Rectal smooth muscle tissue (tissue), 1 donor: ENCODE data around the gene RAB22A.
A peak's percentile ranks its signal among the peaks of the same experiment; 100 is the strongest.

Experiments
- H3K27ac ChIP-seq: one replicate; pipeline ENCODE4 v1.7.0; 2013; ENCODE audit warnings: low read depth, low read length, inconsistent platforms
- H3K27me3 ChIP-seq: one replicate; pipeline ENCODE4 v1.7.0; 2013; ENCODE audit warnings: low read length; ENCODE audit not compliant: control insufficient read depth, insufficient read depth
- H3K36me3 ChIP-seq: one replicate; pipeline ENCODE4 v1.7.0; 2013; ENCODE audit warnings: low read length; ENCODE audit not compliant: control insufficient read depth, insufficient read depth
- H3K4me1 ChIP-seq: one replicate; pipeline ENCODE4 v1.7.0; 2013; ENCODE audit warnings: low read length; ENCODE audit not compliant: control insufficient read depth, insufficient read depth
- H3K4me3 ChIP-seq: one replicate; pipeline ENCODE4 v1.7.0; 2013; ENCODE audit warnings: low read length
- H3K9ac ChIP-seq: one replicate; pipeline ENCODE4 v1.7.0; 2013; ENCODE audit warnings: low read length

The RAB22A gene

GRCh38 chr20:58308290-58308679 lies 1.2 kb upstream of the RAB22A start:
- no peak overlapping the region for H3K9ac ChIP-seq
- H3K27ac ChIP-seq: peak overlapping the region; percentile 78
- no peaks in the 10 kb centered on the region for H3K36me3 ChIP-seq
- peak overlapping the region; percentile 85 for H3K4me3 ChIP-seq
- H3K4me1 ChIP-seq: peaks cover 11% of the 10 kb centered on the region
- H3K27me3 ChIP-seq: no peaks in the 10 kb centered on the region

- H3K4me3 ChIP-seq: peak overlapping the region; percentile 85
- H3K9ac ChIP-seq: peak overlapping the region; percentile 24
- H3K27me3 ChIP-seq: no peaks in the 10 kb centered on the region
- peak overlapping the region; percentile 78 for H3K27ac ChIP-seq
- peaks cover 11% of the 10 kb centered on the region for H3K4me1 ChIP-seq
- H3K36me3 ChIP-seq: no peaks in the 10 kb centered on the region
Observed at GRCh38 chr20:58308680-58309527, 611 bp upstream of the RAB22A start.

GRCh38 chr20:58310291-58310782 lies 822 bp downstream of the RAB22A start:
- H3K4me1 ChIP-seq: peaks cover 11% of the 10 kb centered on the region
- peak overlapping the region; percentile 82 for H3K4me3 ChIP-seq
- no peaks in the 10 kb centered on the region for H3K27me3 ChIP-seq
- no peak overlapping the region for H3K27ac ChIP-seq
- H3K36me3 ChIP-seq: no peaks in the 10 kb centered on the region
- H3K9ac ChIP-seq: no peak overlapping the region

GRCh38 chr20:58312836-58313235 lies 3.3 kb downstream of the RAB22A start:
- no peak overlapping the region for H3K4me3 ChIP-seq
- H3K27me3 ChIP-seq: no peaks in the 10 kb centered on the region
- H3K27ac ChIP-seq: no peak overlapping the region
- no peak overlapping the region for H3K9ac ChIP-seq
- H3K4me1 ChIP-seq: peaks cover 11% of the 10 kb centered on the region
- H3K36me3 ChIP-seq: peaks cover 3% of the 10 kb centered on the region

GRCh38 chr20:58313396-58313795 lies 3.9 kb downstream of the RAB22A start:
- no peaks in the 10 kb centered on the region for H3K27me3 ChIP-seq
- H3K36me3 ChIP-seq: peaks cover 3% of the 10 kb centered on the region
- no peak overlapping the region for H3K9ac ChIP-seq
- no peak overlapping the region for H3K4me3 ChIP-seq
- no peak overlapping the region for H3K27ac ChIP-seq
- H3K4me1 ChIP-seq: peaks cover 10% of the 10 kb centered on the region

- no peak overlapping the region for H3K9ac ChIP-seq
- H3K4me1 ChIP-seq: no peaks in the 10 kb centered on the region
- peaks cover 3% of the 10 kb centered on the region for H3K36me3 ChIP-seq
- no peaks in the 10 kb centered on the region for H3K27me3 ChIP-seq
- H3K27ac ChIP-seq: no peak overlapping the region
- H3K4me3 ChIP-seq: no peak overlapping the region
Observed at GRCh38 chr20:58321205-58321604, 11.7 kb downstream of the RAB22A start.

- Histone ChIP-seq H3K4me3 (no peak overlapping the region), H3K36me3 (no peaks in the 10 kb centered on the region), H3K9ac (no peak overlapping the region), H3K4me1 (no peaks in the 10 kb centered on the region), H3K27me3 (no peaks in the 10 kb centered on the region), H3K27ac (no peak overlapping the region)
Observed at GRCh38 chr20:58322083-58322482, 12.6 kb downstream of the RAB22A start.

GRCh38 chr20:58325912-58326311 lies 16.4 kb downstream of the RAB22A start:
- Histone ChIP-seq H3K4me1 (no peaks in the 10 kb centered on the region), H3K27ac (no peak overlapping the region), H3K9ac (no peak overlapping the region), H3K36me3 (no peaks in the 10 kb centered on the region), H3K27me3 (no peaks in the 10 kb centered on the region), H3K4me3 (no peak overlapping the region)

- Histone ChIP-seq H3K27me3 (no peaks in the 10 kb centered on the region), H3K36me3 (no peaks in the 10 kb centered on the region), H3K4me1 (no peaks in the 10 kb centered on the region), H3K27ac (no peak overlapping the region), H3K9ac (no peak overlapping the region), H3K4me3 (no peak overlapping the region)
Observed at GRCh38 chr20:58327211-58327610, 17.7 kb downstream of the RAB22A start.

- Histone ChIP-seq H3K4me3 (no peak overlapping the region), H3K36me3 (no peaks in the 10 kb centered on the region), H3K27ac (no peak overlapping the region), H3K9ac (no peak overlapping the region), H3K4me1 (no peaks in the 10 kb centered on the region), H3K27me3 (no peaks in the 10 kb centered on the region)
Observed at GRCh38 chr20:58328836-58329235, 19.3 kb downstream of the RAB22A start.

- no peaks in the 10 kb centered on the region for H3K4me1 ChIP-seq
- H3K27ac ChIP-seq: no peak overlapping the region
Observed at GRCh38 chr20:58329711-58330110, 20.2 kb downstream of the RAB22A start.

GRCh38 chr20:58330249-58330648 lies 20.7 kb downstream of the RAB22A start:
- Histone ChIP-seq H3K9ac (no peak overlapping the region), H3K4me1 (no peaks in the 10 kb centered on the region), H3K4me3 (no peak overlapping the region), H3K27ac (no peak overlapping the region), H3K36me3 (no peaks in the 10 kb centered on the region), H3K27me3 (no peaks in the 10 kb centered on the region)

More at GRCh38 chr20:58329711-58330110, 20.2 kb downstream of the RAB22A start:
- no peaks in the 10 kb centered on the region for H3K27me3 ChIP-seq
- no peaks in the 10 kb centered on the region for H3K36me3 ChIP-seq
- H3K9ac ChIP-seq: no peak overlapping the region
- no peak overlapping the region for H3K4me3 ChIP-seq

GRCh38 chr20:58330687-58331086 lies 21.2 kb downstream of the RAB22A start:
- Histone ChIP-seq H3K27ac (no peak overlapping the region), H3K36me3 (no peaks in the 10 kb centered on the region), H3K27me3 (no peaks in the 10 kb centered on the region), H3K4me1 (no peaks in the 10 kb centered on the region), H3K4me3 (no peak overlapping the region), H3K9ac (no peak overlapping the region)
